GM12874 (cell line): ENCODE measurements around the gene FRYL.

Experiments used
- CTCF ChIP-seq: IDR thresholded peaks from 2 replicates; pipeline ENCODE4 v1.5.1; 2011; ENCODE audit warnings: low read depth, mild to moderate bottlenecking, control low read depth, low read length, moderate library complexity; ENCODE audit not compliant: insufficient read depth

FRYL gene

GRCh38 chr4:48490012-48490679 is 289.9 kb downstream of the FRYL start, which contains the start of gene ZAR1:
ZAR1 (plus strand) TSS chr4:48490252; CDS start chr4:48490292, 40 bp downstream.
- no peak for TF ChIP-seq CTCF

GRCh38 chr4:48489683-48490011 is 290.4 kb downstream of the FRYL start:
- TF ChIP-seq CTCF = no peak

GRCh38 chr4:48484494-48485168 is 295.4 kb downstream of the FRYL start:
- no peak for TF ChIP-seq CTCF

GRCh38 chr4:48483777-48484493 is 296.1 kb downstream of the FRYL start:
- no peak for TF ChIP-seq CTCF

GRCh38 chr4:48483006-48483776 is 296.9 kb downstream of the FRYL start, which contains the start of gene SLC10A4:
SLC10A4 (plus strand) TSS chr4:48483343; CDS start chr4:48483562, 219 bp downstream.
- TF ChIP-seq CTCF = no peak

- no peak for TF ChIP-seq CTCF
These were observed 298.5 kb downstream of the FRYL start for GRCh38 chr4:48481581-48481980.

- TF ChIP-seq CTCF = no peak
These were observed 301.8 kb downstream of the FRYL start for GRCh38 chr4:48478273-48478672.
